ENCODE data around the gene ARHGEF10L.

The ARHGEF10L gene

DNA sequence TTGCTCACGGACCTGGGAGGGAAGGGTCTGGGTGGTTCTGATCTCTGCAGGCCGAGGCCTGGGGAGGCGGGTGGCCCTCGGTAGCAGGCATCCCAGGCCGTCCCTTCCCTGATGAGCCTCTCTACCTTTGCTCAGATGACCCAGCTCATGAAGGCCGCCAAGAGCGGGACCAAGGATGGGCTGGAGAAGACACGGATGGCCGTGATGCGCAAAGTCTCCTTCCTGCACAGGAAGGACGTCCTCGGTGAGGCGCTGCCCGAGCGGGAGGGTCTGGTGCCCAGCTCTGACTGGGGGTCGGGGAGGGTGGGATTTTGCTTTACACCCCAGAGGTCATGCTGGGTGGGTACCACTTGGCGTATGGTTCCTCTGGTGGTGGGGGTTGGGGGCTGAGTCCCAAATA is 76.5 kb downstream of the ARHGEF10L start:
- Histone ChIP-seq H4K8ac (ENCODE audit: low read length) (no peak overlapping the region), H3K79me1 (replicated peaks; ENCODE audit: low read length, poor library complexity, severe bottlenecking) (peaks cover 3% of the 10 kb centered on the region), H3K4me2 (ENCODE audit: low read length, poor library complexity, severe bottlenecking) (no peak overlapping the region), H3K27me3 (ENCODE audit: control insufficient read depth in 1 of 2, insufficient read depth in 1 of 2, low read length in 2 of 2) (no peaks in the 10 kb centered on the region), H3K4ac (ENCODE audit: low read depth in 1 of 2, low read length in 2 of 2) (no peak overlapping the region), H2BK15ac (ENCODE audit: low read depth, poor library complexity, severe bottlenecking) (no peak overlapping the region), H2BK5ac (ENCODE audit: low read depth, low read length, poor library complexity, severe bottlenecking) (no peak overlapping the region), H3K18ac (ENCODE audit: low read depth in 1 of 2, low read length in 2 of 2) (no peak overlapping the region), H2BK120ac (ENCODE audit: low read depth, low read length) (no peak overlapping the region), H4K91ac (ENCODE audit: low read length) (no peak overlapping the region), H3K4me1 (ENCODE audit: control insufficient read depth, insufficient read depth, low read depth, low read length) (peaks cover 21% of the 10 kb centered on the region), H3K9me3 (ENCODE audit: control insufficient read depth, low read length) (no peaks in the 10 kb centered on the region), H3K23ac (ENCODE audit: low read length in 2 of 2) (no peak overlapping the region), H2BK12ac (ENCODE audit: low read length in 2 of 2) (no peak overlapping the region), H2AK5ac (ENCODE audit: low read length, severe bottlenecking) (no peak overlapping the region), H2AFZ (ENCODE audit: low read depth, low read length) (no peak overlapping the region), H3K9ac (ENCODE audit: low read length) (no peak overlapping the region), H3K27ac (ENCODE audit: low read length, poor library complexity, severe bottlenecking) (no peak overlapping the region), H3K4me3 (ENCODE audit: insufficient read depth in 1 of 2, low read depth in 1 of 2, low read length in 2 of 2) (no peak overlapping the region), H3K14ac (ENCODE audit: low read length in 2 of 2) (no peak overlapping the region), H3K36me3 (ENCODE audit: control insufficient read depth in 1 of 2, insufficient read depth in 2 of 2, low read depth in 1 of 2, low read length in 2 of 2) (peaks cover 28 to 40% of the 10 kb centered on the region in 2 experiments)
- 94% methylated on average over 17 of the region's 17 CpGs for WGBS
- no peak for DNase-seq

DNA sequence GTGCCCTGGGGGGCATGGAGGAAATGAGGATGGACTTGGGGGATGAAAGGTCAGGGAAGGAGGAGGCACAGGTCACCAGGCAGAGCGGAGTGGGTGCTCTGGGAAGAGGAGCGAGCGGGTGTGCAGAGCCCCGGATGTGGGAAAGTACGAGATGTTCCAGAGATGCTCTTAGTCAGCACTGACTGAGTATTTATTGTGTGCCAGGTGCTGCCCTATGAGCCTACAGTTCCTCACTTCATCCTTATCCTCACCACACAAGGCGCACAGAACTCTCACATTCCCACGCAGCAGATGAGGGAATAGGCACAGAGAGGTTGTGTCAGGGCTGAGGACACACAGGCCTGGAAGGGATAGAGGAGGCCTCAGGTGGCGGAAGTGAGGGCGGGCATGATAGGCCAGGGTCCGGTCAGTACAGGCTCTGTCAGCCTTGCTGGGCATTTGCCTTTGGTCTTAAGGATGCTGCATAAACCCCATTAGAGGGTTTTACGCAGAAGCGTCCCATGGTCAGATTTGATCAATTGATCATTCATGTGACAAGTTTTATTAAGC is 77.3 kb downstream of the ARHGEF10L start:
- Histone ChIP-seq H3K14ac (ENCODE audit: low read length in 2 of 2) (no peak overlapping the region), H3K4me1 (ENCODE audit: control insufficient read depth, insufficient read depth, low read depth, low read length) (peaks cover 20% of the 10 kb centered on the region), H3K27ac (ENCODE audit: low read length, poor library complexity, severe bottlenecking) (no peak overlapping the region), H2BK15ac (ENCODE audit: low read depth, poor library complexity, severe bottlenecking) (no peak overlapping the region), H2AFZ (ENCODE audit: low read depth, low read length) (no peak overlapping the region), H3K18ac (ENCODE audit: low read depth in 1 of 2, low read length in 2 of 2) (no peak overlapping the region), H3K9me3 (ENCODE audit: control insufficient read depth, low read length) (no peaks in the 10 kb centered on the region), H3K4ac (ENCODE audit: low read depth in 1 of 2, low read length in 2 of 2) (no peak overlapping the region), H3K36me3 (ENCODE audit: control insufficient read depth in 1 of 2, insufficient read depth in 2 of 2, low read depth in 1 of 2, low read length in 2 of 2) (peaks cover 33 to 42% of the 10 kb centered on the region in 2 experiments), H4K91ac (ENCODE audit: low read length) (no peak overlapping the region), H3K23ac (ENCODE audit: low read length in 2 of 2) (no peak overlapping the region), H3K79me1 (replicated peaks; ENCODE audit: low read length, poor library complexity, severe bottlenecking) (peaks cover 3% of the 10 kb centered on the region), H3K27me3 (ENCODE audit: control insufficient read depth in 1 of 2, insufficient read depth in 1 of 2, low read length in 2 of 2) (no peaks in the 10 kb centered on the region), H4K8ac (ENCODE audit: low read length) (no peak overlapping the region), H3K4me3 (ENCODE audit: insufficient read depth in 1 of 2, low read depth in 1 of 2, low read length in 2 of 2) (no peak overlapping the region), H3K4me2 (ENCODE audit: low read length, poor library complexity, severe bottlenecking) (no peak overlapping the region), H3K9ac (ENCODE audit: low read length) (no peak overlapping the region), H2AK5ac (ENCODE audit: low read length, severe bottlenecking) (no peak overlapping the region), H2BK5ac (ENCODE audit: low read depth, low read length, poor library complexity, severe bottlenecking) (no peak overlapping the region), H2BK120ac (ENCODE audit: low read depth, low read length) (no peak overlapping the region), H2BK12ac (ENCODE audit: low read length in 2 of 2) (no peak overlapping the region)
- DNase-seq, result no peak
- 97% methylated on average over 8 of the region's 12 CpGs for WGBS

DNA sequence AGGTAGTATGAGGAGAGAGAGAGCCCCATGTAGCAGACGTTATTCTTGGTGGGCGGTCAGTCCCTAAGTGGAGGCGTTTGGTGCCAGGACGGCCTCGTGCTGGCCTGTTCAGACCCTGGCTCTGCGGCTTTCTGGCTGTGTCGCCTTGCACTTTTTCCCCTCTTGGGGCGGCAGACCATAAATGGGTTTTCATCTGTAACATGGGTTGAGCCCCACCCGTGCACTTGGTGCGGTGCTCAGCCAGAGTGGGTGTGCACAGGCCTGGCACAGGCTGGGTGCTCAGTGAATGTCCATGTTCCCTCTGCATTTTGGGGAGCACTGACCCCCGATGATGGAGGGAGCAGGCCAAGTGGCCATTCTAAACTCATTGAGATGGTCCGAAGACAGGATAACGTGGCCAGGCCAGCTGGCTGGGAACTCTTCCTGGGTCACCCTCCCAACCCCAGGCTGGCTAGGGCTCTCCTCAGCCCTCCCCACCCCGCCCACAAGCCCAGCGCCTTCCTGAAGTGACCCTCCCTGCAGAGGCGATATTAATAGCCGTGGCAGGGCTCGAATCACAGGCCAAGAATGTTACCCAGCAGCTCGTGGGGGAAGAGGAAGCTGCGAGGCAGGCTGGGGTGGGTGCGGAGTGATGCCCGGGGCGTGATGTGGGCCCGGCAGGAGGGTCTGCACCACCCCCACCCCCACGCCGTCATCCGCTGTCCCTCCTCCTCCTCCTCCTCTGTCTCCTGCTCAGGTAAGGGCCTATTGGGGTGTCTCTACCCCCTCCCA is 78.5 kb downstream of the ARHGEF10L start:
- WGBS, result 88% methylated on average over 18 of the region's 27 CpGs
- DNase-seq, result no peak
- H2BK120ac ChIP-seq (ENCODE audit: low read depth, low read length), result no peak overlapping the region
- peaks cover 15% of the 10 kb centered on the region for H3K4me1 ChIP-seq (ENCODE audit: control insufficient read depth, insufficient read depth, low read depth, low read length)
- no peaks in the 10 kb centered on the region for H3K9me3 ChIP-seq (ENCODE audit: control insufficient read depth, low read length)
- no peak overlapping the region for H4K91ac ChIP-seq (ENCODE audit: low read length)
- no peak overlapping the region for H3K14ac ChIP-seq (ENCODE audit: low read length in 2 of 2)
- no peak overlapping the region for H3K4ac ChIP-seq (ENCODE audit: low read depth in 1 of 2, low read length in 2 of 2)
- no peaks in the 10 kb centered on the region for H3K27me3 ChIP-seq (ENCODE audit: control insufficient read depth in 1 of 2, insufficient read depth in 1 of 2, low read length in 2 of 2)
- H3K18ac ChIP-seq (ENCODE audit: low read depth in 1 of 2, low read length in 2 of 2), result peak overlapping the region in 1 of 2 experiments; percentile 18
- peak overlapping the region; percentile 45 for H2AK5ac ChIP-seq (ENCODE audit: low read length, severe bottlenecking)
- no peak overlapping the region for H2AFZ ChIP-seq (ENCODE audit: low read depth, low read length)
- H2BK5ac ChIP-seq (ENCODE audit: low read depth, low read length, poor library complexity, severe bottlenecking), result no peak overlapping the region
- no peak overlapping the region for H3K27ac ChIP-seq (ENCODE audit: low read length, poor library complexity, severe bottlenecking)
- H3K4me3 ChIP-seq (ENCODE audit: insufficient read depth in 1 of 2, low read depth in 1 of 2, low read length in 2 of 2), result peak overlapping the region in 1 of 2 experiments; percentile 31
- peak overlapping the region; percentile 32 for H4K8ac ChIP-seq (ENCODE audit: low read length)
- H2BK15ac ChIP-seq (ENCODE audit: low read depth, poor library complexity, severe bottlenecking), result no peak overlapping the region
- no peak overlapping the region for H2BK12ac ChIP-seq (ENCODE audit: low read length in 2 of 2)
- peaks cover 40 to 53% of the 10 kb centered on the region in 2 experiments for H3K36me3 ChIP-seq (ENCODE audit: control insufficient read depth in 1 of 2, insufficient read depth in 2 of 2, low read depth in 1 of 2, low read length in 2 of 2)
- H3K9ac ChIP-seq (ENCODE audit: low read length), result peak overlapping the region; percentile 22
- H3K4me2 ChIP-seq (ENCODE audit: low read length, poor library complexity, severe bottlenecking), result peak overlapping the region; percentile 47
- no peak overlapping the region for H3K23ac ChIP-seq (ENCODE audit: low read length in 2 of 2)
- peaks cover 3% of the 10 kb centered on the region for H3K79me1 ChIP-seq (replicated peaks; ENCODE audit: low read length, poor library complexity, severe bottlenecking)

GRCh38 chr1:17618558-17619247 is 79.2 kb downstream of the ARHGEF10L start:
- Histone ChIP-seq H2AK5ac (ENCODE audit: low read length, severe bottlenecking) (no peak overlapping the region), H4K8ac (ENCODE audit: low read length) (no peak overlapping the region), H2AFZ (ENCODE audit: low read depth, low read length) (no peak overlapping the region), H3K18ac (ENCODE audit: low read depth in 1 of 2, low read length in 2 of 2) (no peak overlapping the region), H2BK12ac (ENCODE audit: low read length in 2 of 2) (no peak overlapping the region), H3K9me3 (ENCODE audit: control insufficient read depth, low read length) (no peaks in the 10 kb centered on the region), H3K36me3 (ENCODE audit: control insufficient read depth in 1 of 2, insufficient read depth in 2 of 2, low read depth in 1 of 2, low read length in 2 of 2) (peaks cover 43 to 53% of the 10 kb centered on the region in 2 experiments), H3K4ac (ENCODE audit: low read depth in 1 of 2, low read length in 2 of 2) (no peak overlapping the region), H3K27ac (ENCODE audit: low read length, poor library complexity, severe bottlenecking) (no peak overlapping the region), H3K14ac (ENCODE audit: low read length in 2 of 2) (no peak overlapping the region), H2BK15ac (ENCODE audit: low read depth, poor library complexity, severe bottlenecking) (no peak overlapping the region), H4K91ac (ENCODE audit: low read length) (no peak overlapping the region), H3K9ac (ENCODE audit: low read length) (peak overlapping the region; percentile 22), H3K79me1 (replicated peaks; ENCODE audit: low read length, poor library complexity, severe bottlenecking) (peaks cover 3% of the 10 kb centered on the region), H3K4me2 (ENCODE audit: low read length, poor library complexity, severe bottlenecking) (peak overlapping the region; percentile 47), H2BK120ac (ENCODE audit: low read depth, low read length) (no peak overlapping the region), H3K23ac (ENCODE audit: low read length in 2 of 2) (no peak overlapping the region), H3K27me3 (ENCODE audit: control insufficient read depth in 1 of 2, insufficient read depth in 1 of 2, low read length in 2 of 2) (no peaks in the 10 kb centered on the region), H2BK5ac (ENCODE audit: low read depth, low read length, poor library complexity, severe bottlenecking) (no peak overlapping the region), H3K4me3 (ENCODE audit: insufficient read depth in 1 of 2, low read depth in 1 of 2, low read length in 2 of 2) (peak overlapping the region in 1 of 2 experiments; percentile 31), H3K4me1 (ENCODE audit: control insufficient read depth, insufficient read depth, low read depth, low read length) (peaks cover 15% of the 10 kb centered on the region)
- 96% methylated on average over 17 of the region's 19 CpGs for WGBS
- no peak for DNase-seq
